ENCODE results near the gene ATOH8.

Gene ATOH8

DNA sequence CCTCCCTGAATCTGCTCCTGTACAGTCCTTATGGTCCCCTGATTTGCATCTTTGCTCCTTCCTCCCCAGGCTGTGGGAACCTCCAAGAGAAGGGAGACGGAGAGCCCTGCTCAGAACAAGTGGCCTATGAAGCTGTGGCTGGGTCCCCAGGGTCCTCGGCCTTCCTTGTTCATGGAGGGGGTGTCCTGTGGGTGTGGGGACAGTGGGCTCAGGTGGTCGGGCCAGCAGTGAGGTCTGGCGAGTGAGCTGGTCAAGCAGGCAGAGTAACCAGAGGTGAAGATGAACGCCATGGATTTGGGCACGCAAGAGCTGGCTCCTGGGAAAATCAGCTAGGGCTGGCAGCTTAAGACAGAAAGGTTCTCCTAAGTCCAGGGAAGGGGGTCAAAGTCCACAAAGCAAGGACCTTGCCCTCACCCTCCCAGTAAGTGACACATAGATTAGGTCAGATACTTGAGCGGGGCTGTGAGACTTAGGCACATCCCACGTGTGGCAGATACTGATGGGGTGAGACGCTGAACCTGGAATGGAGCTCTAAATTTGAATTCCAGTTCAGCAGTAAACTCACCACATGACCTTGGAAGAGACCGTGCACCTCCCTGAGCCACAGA lies 34.8 kb upstream of the ATOH8 start:
- WGBS, 2 experiments (ENCODE audit: insufficient coverage in 2 of 2): 90 to 94% methylated on average over 7 to 10 of the region's 10 CpGs
- no peak overlapping the region for H3K27ac ChIP-seq (ENCODE audit: low read depth, low read length, severe bottlenecking)
- H3K36me3 ChIP-seq (ENCODE audit: control insufficient read depth, insufficient read depth, low read length): no peaks in the 10 kb centered on the region

DNA sequence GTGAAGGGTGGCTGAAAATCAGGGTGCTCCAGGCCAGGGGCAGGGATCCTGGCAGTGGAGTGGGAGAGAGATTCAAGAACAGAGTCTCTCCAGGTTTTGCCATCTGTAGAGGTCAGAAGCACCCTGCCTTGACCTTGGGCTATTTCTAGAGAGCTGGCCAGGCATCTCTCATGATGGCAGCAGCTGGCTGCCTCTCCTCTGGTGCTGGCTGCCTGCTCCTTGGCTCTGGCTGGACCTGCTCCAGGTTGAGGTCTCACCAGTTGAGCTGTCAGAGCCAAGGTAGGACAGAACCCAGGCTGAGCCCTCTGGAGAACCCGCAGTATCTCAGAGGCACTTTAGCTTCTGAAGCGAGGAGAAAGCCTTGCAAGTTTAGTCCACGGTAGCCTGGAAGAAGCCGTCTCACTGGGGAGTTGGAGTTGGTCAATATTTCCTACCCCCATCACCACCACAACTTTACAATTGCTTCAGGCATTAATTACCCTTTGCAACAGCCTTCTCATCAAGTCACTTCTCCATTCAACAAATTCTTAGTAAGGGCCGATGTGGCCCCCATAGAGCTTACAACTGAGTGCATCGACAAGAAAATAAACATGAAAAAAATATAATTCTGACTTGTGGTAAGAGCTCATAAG lies 34.1 kb upstream of the ATOH8 start:
- WGBS, 2 experiments (ENCODE audit: insufficient coverage in 2 of 2): 84 to 100% methylated on average over 2 to 4 of the region's 6 CpGs
- Histone ChIP-seq H3K36me3 (ENCODE audit: control insufficient read depth, insufficient read depth, low read length) (no peaks in the 10 kb centered on the region), H3K4me3 (ENCODE audit: extremely low read depth, insufficient read depth, low read length, poor library complexity, severe bottlenecking) (no peak overlapping the region), H3K9me3 (ENCODE audit: control insufficient read depth, low read length) (no peaks in the 10 kb centered on the region), H3K4me1 (ENCODE audit: control insufficient read depth, insufficient read depth, low read length, poor library complexity, severe bottlenecking) (peaks cover 7% of the 10 kb centered on the region), H3K27ac (ENCODE audit: low read depth, low read length, severe bottlenecking) (no peak overlapping the region)

More for the DNA sequence above, 34.8 kb upstream of the ATOH8 start:
- H3K4me1 ChIP-seq (ENCODE audit: control insufficient read depth, insufficient read depth, low read length, poor library complexity, severe bottlenecking): peaks cover 7% of the 10 kb centered on the region
- no peak overlapping the region for H3K4me3 ChIP-seq (ENCODE audit: extremely low read depth, insufficient read depth, low read length, poor library complexity, severe bottlenecking)
- no peaks in the 10 kb centered on the region for H3K9me3 ChIP-seq (ENCODE audit: control insufficient read depth, low read length)

DNA sequence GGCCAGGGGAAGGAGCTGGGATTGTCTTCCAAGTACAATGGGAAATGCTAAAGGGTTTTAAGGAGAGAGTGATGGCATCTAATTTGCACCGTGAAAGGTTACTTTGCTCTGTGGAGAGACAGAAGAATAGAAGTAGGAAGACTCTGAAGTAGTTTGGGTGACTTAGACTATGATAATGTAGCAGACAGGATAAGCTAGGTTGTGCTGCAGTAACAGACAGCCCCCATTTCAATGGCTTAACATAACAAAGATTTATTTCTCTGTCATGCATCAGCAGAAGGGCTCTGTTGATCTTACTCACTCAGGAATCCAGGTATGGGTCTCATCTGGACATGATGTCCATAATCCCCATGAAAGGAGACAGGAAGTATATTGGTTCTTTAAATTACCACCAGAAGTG lies 33.3 kb upstream of the ATOH8 start:
- H3K4me1 ChIP-seq (ENCODE audit: control insufficient read depth, insufficient read depth, low read length, poor library complexity, severe bottlenecking): peaks cover 7% of the 10 kb centered on the region
- no peak overlapping the region for H3K27ac ChIP-seq (ENCODE audit: low read depth, low read length, severe bottlenecking)
- no peaks in the 10 kb centered on the region for H3K9me3 ChIP-seq (ENCODE audit: control insufficient read depth, low read length)
- no peak overlapping the region for H3K4me3 ChIP-seq (ENCODE audit: extremely low read depth, insufficient read depth, low read length, poor library complexity, severe bottlenecking)
- 50 to 100% methylated on average over 1 of the region's 1 CpG for WGBS, 2 experiments (ENCODE audit: insufficient coverage in 2 of 2)
- H3K36me3 ChIP-seq (ENCODE audit: control insufficient read depth, insufficient read depth, low read length): no peaks in the 10 kb centered on the region

DNA sequence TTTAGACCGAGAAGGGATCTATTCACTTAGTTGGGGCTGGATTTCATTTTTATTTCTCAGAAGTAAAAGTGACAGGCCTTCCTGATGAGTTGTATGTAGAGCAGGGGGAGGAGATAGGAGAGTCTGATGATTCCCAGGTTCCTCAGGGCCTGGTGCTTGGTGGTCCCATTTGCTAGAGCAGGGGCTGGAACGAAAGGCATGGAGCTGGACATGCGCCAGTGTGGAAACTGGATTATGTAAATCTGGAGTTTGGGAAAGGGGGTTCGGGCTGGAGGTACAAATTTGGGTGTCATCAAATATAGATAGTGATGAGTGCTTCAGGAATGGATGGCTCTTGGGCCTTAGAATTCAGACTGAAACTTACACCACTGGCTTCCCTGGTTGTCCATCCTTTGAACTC lies 32.1 kb upstream of the ATOH8 start:
- no peak overlapping the region for H3K27ac ChIP-seq (ENCODE audit: low read depth, low read length, severe bottlenecking)
- no peaks in the 10 kb centered on the region for H3K9me3 ChIP-seq (ENCODE audit: control insufficient read depth, low read length)

DNA sequence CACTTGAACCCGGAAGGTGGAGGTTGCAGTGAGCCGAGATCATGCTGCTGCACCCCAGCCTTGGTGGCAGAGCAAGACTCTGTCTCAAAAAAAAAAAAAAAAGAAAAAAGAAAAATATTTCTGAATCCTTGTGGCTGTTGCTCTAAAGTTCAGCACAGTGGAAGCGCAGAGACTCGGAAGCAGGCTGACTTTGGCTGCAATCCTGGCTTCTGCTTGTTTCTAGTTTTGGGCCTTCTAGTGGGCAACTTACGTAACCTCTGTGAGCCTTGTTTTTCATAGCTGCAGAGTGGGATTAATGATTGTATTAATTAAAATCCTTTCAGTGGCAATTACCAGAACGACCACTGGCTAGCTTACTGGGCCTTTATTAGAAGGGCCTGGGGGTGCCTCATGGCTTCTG lies 31.3 kb upstream of the ATOH8 start:
- no peak overlapping the region for H3K4me3 ChIP-seq (ENCODE audit: extremely low read depth, insufficient read depth, low read length, poor library complexity, severe bottlenecking)
- peaks cover 4% of the 10 kb centered on the region for H3K4me1 ChIP-seq (ENCODE audit: control insufficient read depth, insufficient read depth, low read length, poor library complexity, severe bottlenecking)
- H3K27ac ChIP-seq (ENCODE audit: low read depth, low read length, severe bottlenecking): no peak overlapping the region
- H3K36me3 ChIP-seq (ENCODE audit: control insufficient read depth, insufficient read depth, low read length): no peaks in the 10 kb centered on the region
- H3K9me3 ChIP-seq (ENCODE audit: control insufficient read depth, low read length): no peaks in the 10 kb centered on the region
- 97% methylated on average over 5 to 6 of the region's 6 CpGs for WGBS, 2 experiments (ENCODE audit: insufficient coverage in 2 of 2)

More for the DNA sequence above, 32.1 kb upstream of the ATOH8 start:
- WGBS, 2 experiments (ENCODE audit: insufficient coverage in 2 of 2): 84 to 86% methylated on average over 3 to 4 of the region's 4 CpGs
- Histone ChIP-seq H3K4me3 (ENCODE audit: extremely low read depth, insufficient read depth, low read length, poor library complexity, severe bottlenecking) (no peak overlapping the region), H3K4me1 (ENCODE audit: control insufficient read depth, insufficient read depth, low read length, poor library complexity, severe bottlenecking) (peaks cover 7% of the 10 kb centered on the region), H3K36me3 (ENCODE audit: control insufficient read depth, insufficient read depth, low read length) (no peaks in the 10 kb centered on the region)

DNA sequence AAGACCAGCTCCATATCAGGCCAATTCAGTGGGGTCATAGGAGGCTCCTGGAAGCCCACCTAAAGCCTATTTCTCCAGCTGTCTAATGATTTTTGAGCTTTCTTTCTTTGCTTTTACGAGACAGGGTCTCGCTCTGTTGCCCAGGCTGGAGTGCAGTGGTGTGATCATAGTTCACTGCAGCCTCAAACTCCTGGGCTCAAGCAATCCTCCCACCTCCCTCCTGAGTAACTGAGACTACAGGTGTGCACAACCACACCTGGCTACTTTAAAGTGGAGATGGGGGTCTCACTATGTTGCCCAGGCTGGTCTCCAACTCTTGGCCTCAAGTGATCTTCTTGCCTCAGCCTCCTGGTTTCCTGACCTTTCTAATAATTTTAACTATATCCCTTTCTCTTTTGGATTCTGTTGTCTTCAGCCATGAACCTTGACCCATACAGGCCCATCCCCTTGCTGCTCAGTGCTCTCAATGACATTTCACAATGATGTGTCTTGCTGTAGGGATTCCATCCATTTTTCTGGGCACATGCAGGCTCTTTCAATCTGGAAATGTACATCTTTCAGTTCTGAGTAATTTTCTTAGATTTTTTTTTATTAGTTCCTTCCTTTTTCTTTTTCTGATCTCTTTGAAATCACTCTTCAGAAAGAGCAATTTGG lies 30.0 kb upstream of the ATOH8 start:
- H3K9me3 ChIP-seq (ENCODE audit: control insufficient read depth, low read length): no peaks in the 10 kb centered on the region
- no peak overlapping the region for H3K27ac ChIP-seq (ENCODE audit: low read depth, low read length, severe bottlenecking)
- H3K4me1 ChIP-seq (ENCODE audit: control insufficient read depth, insufficient read depth, low read length, poor library complexity, severe bottlenecking): no peaks in the 10 kb centered on the region
- H3K36me3 ChIP-seq (ENCODE audit: control insufficient read depth, insufficient read depth, low read length): no peaks in the 10 kb centered on the region
- no peak overlapping the region for H3K4me3 ChIP-seq (ENCODE audit: extremely low read depth, insufficient read depth, low read length, poor library complexity, severe bottlenecking)
- no CpG with 5 or more reads among the region's 2 CpGs for WGBS, 2 experiments (ENCODE audit: insufficient coverage in 2 of 2)

DNA sequence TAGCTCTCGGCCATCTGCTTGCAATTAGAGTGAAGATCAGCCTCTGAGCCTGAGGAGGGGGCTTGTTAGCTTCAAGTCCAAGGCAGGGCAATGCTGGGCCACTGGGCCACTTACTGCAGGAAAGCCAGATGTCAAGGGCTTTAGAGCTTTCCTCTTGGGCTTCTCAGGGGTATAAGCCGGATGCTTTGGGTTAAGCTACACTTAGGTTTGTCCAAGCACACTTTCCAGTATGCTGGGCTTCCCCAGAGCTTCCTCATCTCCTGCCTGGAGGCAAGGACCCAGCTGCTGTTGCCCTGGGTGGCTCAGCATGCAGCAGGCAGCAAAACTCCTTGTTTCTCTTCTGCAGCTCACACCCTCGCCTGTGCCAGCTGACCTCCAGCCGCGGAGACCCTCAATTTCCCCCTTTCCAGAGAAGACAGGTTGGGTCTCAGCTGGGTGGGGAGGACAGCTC lies 29.0 kb upstream of the ATOH8 start:
- Histone ChIP-seq H3K27ac (ENCODE audit: low read depth, low read length, severe bottlenecking) (no peak overlapping the region), H3K9me3 (ENCODE audit: control insufficient read depth, low read length) (no peaks in the 10 kb centered on the region), H3K4me3 (ENCODE audit: extremely low read depth, insufficient read depth, low read length, poor library complexity, severe bottlenecking) (no peak overlapping the region), H3K4me1 (ENCODE audit: control insufficient read depth, insufficient read depth, low read length, poor library complexity, severe bottlenecking) (peaks cover 4% of the 10 kb centered on the region), H3K36me3 (ENCODE audit: control insufficient read depth, insufficient read depth, low read length) (no peaks in the 10 kb centered on the region)
- 75 to 92% methylated on average over 2 to 4 of the region's 5 CpGs for WGBS, 2 experiments (ENCODE audit: insufficient coverage in 2 of 2)

DNA sequence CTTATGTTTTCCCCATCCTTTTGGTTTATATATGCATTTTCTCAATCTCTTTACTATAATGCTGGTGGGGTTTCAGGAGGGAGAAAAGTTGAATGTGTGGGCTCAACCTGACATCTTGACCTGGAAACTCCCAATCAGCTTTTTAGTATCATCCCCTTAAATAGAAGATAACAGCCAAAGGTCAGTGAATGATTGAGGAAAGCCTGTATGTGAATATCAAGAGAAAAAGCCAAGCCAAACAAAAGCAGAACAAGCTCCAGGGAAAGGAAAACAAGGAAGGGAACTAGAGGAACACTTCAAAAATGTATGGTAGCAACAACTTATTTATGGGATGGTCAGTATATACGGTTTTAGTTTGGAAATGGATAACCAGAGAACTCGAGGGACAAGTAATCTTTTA lies 28.3 kb upstream of the ATOH8 start:
- no CpG with 5 or more reads among the region's 2 CpGs for WGBS, 2 experiments (ENCODE audit: insufficient coverage in 2 of 2)
- Histone ChIP-seq H3K36me3 (ENCODE audit: control insufficient read depth, insufficient read depth, low read length) (no peaks in the 10 kb centered on the region), H3K27ac (ENCODE audit: low read depth, low read length, severe bottlenecking) (no peak overlapping the region), H3K4me1 (ENCODE audit: control insufficient read depth, insufficient read depth, low read length, poor library complexity, severe bottlenecking) (peaks cover 4% of the 10 kb centered on the region), H3K9me3 (ENCODE audit: control insufficient read depth, low read length) (no peaks in the 10 kb centered on the region), H3K4me3 (ENCODE audit: extremely low read depth, insufficient read depth, low read length, poor library complexity, severe bottlenecking) (no peak overlapping the region)

DNA sequence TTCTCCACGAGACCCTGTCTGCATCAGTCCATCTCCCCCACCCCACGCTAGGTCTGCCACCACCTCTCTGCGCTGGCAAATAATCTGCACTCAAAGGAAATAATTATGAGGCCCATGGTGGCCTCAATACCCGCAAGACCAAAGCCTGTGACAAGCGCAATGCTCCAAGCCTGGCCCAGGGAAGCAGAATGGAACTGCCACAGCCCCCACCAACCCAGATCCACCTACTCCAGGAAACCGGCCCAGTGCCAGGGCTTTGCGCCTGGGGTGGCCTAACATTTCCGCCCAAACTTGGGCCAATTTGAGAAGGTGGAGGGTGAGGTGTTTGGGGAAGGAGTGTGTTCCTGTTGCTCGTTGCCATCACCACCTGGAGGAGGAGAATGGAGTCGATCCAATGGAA lies 26.0 kb upstream of the ATOH8 start:
- Histone ChIP-seq H3K36me3 (ENCODE audit: control insufficient read depth, insufficient read depth, low read length) (no peaks in the 10 kb centered on the region), H3K27ac (ENCODE audit: low read depth, low read length, severe bottlenecking) (no peak overlapping the region), H3K4me1 (ENCODE audit: control insufficient read depth, insufficient read depth, low read length, poor library complexity, severe bottlenecking) (peaks cover 4% of the 10 kb centered on the region), H3K9me3 (ENCODE audit: control insufficient read depth, low read length) (no peaks in the 10 kb centered on the region), H3K4me3 (ENCODE audit: extremely low read depth, insufficient read depth, low read length, poor library complexity, severe bottlenecking) (no peak overlapping the region)
- 84 to 91% methylated on average over 3 to 5 of the region's 10 CpGs for WGBS, 2 experiments (ENCODE audit: insufficient coverage in 2 of 2)

DNA sequence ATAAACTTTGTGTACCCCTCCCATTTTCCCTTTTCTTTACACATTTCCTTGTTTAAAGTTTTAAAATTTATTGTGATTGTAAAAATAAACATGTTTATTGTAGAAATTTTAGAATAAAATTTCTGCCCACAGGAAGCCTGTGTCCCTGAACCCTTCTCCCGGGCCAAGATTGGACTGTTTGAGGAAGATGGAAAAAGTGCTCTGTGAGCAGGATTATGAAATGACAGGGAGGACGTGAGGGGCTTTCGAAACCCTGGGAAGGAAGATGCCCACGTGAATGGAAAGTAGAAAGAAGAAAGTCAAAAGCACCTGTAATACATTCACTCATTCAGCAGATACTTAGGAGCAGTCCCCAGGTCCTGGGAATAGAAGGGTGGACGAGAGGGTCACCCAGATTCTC lies 25.4 kb upstream of the ATOH8 start:
- Histone ChIP-seq H3K36me3 (ENCODE audit: control insufficient read depth, insufficient read depth, low read length) (no peaks in the 10 kb centered on the region), H3K9me3 (ENCODE audit: control insufficient read depth, low read length) (no peaks in the 10 kb centered on the region), H3K4me3 (ENCODE audit: extremely low read depth, insufficient read depth, low read length, poor library complexity, severe bottlenecking) (no peak overlapping the region), H3K27ac (ENCODE audit: low read depth, low read length, severe bottlenecking) (no peak overlapping the region), H3K4me1 (ENCODE audit: control insufficient read depth, insufficient read depth, low read length, poor library complexity, severe bottlenecking) (peaks cover 4% of the 10 kb centered on the region)
- WGBS, 2 experiments (ENCODE audit: insufficient coverage in 2 of 2): 80 to 100% methylated on average over 1 of the region's 5 CpGs

Data from mesodermal cell (in vitro differentiated cells).